GM21576 (cell line): ENCODE measurements around the gene CYTH1.

Experiments used
- ATAC-seq: cut with Tn5 transposase; IDR thresholded peaks from one replicate; pipeline ENCODE4 v1.9.1; 2021; ENCODE audit warnings: mild to moderate bottlenecking, moderate library complexity; ENCODE audit not compliant: unreplicated experiment

The CYTH1 gene

DNA sequence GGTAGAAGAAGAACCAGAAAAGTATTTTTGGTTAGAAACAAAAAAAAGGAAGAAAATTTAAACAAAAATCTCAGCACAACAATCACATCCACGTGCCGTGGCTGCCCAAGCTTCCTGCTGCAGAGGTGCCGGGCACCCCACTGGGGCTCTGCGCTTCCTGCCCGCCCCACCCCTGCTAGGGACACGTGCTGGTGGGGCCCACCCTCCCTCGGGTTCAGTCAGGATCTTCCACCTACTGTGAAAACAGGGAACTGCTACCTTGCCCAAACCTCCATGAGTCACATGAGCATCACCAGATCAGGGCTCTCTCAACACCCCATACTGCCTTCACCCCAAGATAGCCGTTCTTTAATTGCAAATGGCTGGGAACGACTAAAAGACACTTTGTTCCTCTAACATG lies 24.4 kb upstream of the CYTH1 start:
- ATAC-seq, result no peak

DNA sequence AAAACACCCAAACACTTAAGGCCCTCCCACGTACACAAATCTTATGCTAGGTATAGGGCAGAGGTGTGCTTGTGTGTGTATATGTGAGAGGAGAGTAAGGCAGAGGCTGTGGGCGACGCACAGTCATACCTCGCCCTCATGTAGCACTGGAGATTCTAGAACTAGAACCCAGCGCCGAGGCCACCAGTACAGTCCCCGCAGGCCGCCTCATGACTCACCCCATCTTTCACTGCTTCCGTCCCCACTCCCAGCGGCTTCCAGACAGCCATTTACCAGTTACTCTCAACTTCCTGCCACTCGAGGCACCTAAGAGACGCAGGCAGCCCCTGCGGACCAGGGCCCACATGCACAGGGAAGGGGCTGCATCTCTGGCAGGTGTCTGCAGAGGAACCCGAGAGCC lies 23.2 kb upstream of the CYTH1 start:
- no peak for ATAC-seq

DNA sequence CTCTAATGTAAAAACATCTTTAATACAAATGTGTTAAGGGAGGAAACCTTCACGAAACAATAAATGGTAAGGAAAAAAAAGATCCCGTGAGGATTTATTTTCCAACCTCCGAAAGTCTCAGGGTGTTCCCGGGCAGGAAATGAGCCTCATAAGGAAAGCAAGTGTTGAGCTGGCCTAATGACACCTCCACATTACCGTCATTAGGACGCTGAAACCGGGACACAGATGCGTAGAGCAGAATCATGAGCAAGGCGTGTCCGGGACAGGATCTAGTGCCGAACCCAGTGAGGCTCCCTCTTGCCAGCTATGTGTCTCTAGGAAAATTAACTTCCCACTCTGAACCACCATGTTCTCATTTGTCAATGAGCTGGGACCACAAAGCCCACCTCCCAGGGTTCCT lies 22.7 kb upstream of the CYTH1 start:
- ATAC-seq, result no peak

DNA sequence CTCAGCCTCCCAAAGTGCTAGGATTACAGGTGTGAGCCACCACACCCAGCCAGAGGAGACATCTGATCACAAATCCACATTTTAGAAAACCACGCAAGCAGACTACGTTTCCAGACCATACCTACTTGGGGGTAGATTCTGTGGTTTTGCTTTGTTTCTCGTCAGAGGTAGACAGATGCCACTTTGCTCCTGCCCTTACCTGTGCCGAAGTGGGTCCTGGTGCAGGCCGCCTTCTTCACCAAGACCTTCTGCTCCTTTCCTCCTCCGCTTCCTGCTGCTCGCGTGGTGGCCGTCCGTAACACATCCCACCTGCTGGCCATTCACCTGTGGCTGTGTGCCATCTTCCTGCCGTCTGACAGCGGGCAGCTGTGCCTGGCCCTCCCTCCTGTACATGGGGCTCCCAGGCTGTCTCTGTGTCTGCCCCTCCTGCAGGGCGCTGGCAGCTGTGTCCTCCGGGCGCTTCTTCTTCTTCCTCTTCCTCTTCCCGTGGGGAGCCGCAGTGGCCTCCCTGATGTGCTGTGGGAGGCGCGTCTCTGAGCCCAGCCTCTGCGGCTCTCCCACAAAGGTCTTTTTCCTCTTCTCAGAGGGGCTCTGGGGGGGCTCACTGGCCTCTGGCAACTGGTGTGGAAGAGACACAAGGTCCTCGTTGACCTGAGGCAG lies 21.2 kb upstream of the CYTH1 start:
- ATAC-seq, result no peak

DNA sequence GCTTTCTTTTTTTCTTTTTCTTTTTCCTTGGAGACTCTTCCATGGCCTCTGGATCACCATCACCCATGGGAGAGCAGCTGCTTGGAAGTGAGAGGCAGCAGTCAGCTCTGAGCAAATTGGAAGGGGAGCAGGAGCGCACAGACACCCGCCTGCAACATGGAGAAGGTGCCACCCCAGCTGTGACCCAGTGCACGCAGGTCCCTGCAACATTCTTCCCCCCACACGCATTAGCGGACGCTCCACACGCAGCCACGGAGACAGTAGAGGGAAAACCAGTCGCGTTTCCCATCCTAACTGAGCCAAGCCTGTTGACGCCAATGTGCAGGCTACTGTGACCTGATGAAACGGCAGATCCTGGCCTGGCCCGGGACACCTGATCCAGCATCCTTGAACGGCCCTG lies 20.4 kb upstream of the CYTH1 start:
- ATAC-seq, result no peak

DNA sequence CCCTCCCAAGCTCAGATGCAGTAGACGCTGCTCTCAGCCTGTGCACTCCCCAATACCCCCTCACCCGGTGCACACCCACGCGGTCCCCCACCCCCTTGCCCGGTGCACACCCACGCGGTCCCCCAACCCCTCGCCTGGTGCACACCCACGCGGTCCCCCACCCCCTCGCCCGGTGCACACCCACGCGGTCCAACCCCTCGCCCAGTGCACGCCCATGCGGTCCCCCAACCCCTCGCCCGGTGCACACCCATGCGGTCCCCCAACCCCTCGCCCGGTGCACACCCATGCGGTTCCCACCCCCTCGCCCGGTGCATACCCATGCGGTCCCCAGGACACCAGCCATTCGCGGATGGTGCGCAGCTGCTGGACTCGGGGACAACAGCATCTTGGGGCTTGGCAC lies 19.9 kb upstream of the CYTH1 start:
- ATAC-seq, result no peak

DNA sequence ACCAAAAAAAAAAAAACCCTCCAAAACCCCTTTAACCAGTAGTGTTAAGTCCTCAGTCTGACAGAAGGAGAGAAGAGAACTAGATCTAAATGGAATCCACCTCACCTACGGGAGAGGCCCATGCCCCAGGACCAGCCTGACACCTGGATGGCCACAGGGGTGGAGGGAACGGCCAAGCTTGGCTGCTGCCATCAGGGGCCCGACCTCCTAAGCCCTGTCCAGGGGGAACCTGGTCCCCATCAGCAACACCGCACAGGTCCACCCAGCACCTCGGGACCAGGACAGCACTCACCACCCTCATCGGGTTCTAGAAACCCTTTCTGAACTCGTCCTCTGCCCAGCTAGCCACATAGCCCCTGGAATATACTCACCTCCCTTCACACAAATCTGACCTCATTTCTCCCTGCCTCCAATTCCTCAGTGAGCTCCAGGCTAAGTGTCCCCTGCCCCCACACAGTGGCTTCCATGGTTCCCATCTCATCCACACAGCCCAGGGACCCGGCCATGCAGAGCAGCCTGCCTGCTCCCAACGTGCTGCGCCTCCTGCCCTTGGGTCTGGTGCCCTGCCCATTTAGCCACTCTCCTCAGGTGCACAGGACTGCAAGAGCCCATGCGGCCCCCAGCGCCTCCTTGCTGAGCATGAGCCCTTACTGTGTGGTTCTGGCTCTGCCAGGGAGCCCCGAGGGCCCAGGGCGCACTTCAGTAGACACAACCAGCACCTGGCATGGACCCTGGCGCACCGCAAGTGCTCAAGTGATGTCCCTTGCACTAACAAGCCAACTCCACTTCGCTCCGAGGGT lies 18.3 kb upstream of the CYTH1 start:
- ATAC-seq, result no peak

DNA sequence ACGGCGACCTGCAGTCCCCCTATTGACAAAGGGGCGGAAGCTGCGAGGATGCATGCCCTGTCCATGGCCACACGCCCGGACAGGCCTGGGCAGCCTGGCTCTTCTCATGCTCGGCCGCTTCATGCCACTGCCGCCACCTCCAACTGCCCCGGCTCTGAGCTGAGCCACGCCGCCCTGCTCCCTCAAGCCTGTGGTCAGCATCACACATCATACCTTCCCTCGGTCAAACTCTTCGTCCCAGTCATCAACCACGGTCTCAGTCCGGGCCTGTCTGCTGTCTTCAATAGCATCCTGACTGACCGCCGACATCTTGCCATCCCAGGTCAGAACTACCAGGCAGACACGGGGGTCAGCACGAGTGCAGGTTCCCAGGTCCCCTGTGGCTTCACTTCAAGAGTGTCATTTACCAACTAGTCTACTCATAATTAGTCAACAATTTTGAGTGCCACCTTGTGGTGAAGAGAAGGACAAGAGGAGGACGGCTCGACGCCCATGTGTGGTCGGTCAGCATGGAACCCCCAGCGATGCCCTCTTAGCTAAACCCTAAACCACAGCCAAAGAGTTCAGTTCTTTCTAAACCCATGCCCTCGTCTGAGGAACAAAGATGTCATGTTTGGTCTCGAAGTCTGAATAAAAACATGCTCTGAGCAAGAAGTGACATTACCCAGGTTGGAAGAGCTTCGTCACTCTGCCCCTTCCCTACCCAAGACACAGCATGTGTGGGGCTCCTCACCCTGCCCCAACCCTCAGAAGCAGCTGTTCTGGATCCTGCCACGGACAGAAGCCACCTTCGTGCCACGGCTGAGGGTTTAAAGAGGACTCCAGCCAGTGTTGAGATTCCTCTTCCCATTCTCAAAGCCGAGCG lies 16.9 kb upstream of the CYTH1 start:
- ATAC-seq, result no peak

DNA sequence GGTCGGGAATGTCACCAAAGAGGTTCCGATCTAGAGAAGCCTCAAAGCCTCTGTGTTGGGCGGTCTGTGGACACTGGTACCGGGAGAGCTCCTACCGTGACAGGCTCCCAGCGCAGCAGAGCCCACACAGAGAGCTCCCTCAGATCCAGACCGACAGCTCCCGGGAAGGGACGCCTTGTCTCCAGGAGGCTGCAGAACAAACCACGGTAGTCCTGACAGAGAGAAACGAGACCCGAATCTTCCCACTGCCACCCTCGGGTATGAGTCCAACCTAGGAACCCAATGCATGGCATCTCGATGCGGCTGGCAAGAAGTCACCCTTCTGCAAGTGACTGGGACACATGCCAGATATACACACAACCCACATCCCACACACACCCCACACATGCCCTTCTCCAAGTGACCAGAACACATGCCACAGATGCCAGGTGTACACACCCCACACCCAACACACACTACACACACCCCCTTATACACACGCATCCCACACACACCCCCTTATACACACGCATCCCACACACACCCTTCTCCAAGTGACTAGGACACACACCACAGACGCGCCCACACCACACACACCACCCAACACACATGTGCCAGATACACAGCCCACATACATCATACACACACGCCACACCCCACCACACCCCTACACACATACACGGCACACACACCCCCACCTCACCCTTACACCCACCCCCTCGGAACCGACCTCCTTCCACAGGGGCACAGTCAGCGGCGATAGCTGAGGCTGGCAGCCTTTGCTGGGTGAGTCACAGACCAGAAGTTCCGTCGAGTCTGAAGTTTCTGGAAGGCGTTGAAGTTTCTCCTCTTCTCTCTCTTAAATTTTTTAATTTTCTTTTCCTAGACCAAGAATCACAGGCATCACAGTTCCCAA lies 15.9 kb upstream of the CYTH1 start:
- ATAC-seq, result no peak

DNA sequence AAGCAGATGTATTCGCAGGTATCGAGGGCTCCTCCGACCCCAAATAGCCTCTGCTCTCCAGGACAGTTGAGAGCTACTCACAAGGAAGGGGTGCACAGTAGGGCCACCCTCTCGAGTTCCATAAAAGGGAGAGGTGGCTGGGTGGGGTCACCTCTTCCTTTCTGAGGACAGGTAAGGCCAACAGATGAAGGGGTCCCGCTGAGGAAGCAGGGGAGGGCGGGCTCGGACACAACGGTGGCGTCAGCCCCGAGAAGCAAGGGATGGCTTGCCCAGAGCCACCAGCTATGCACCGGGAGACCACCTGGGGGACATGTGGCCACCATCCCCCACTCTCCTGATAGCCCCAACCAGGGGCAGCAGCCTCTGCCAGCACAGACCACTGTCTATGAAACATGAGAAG lies 15.1 kb upstream of the CYTH1 start:
- ATAC-seq, result no peak

DNA sequence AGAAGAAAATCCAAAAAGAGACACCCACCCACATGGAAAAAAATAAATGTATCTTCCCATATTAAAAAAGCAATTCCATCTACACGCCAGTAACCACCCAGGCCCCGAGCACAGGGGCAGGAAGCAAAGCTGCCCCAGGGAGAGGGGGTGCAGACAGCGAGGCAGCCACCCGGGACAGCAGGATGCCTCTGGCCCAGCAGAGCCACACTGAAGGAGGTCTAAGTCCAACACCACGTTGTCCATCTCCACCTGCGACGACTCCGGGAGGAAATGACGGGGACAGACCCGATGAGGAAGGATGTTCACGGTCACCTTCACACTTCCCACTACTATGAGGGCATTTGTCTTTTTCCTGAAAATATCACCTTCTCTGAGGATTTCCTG lies 14.4 kb upstream of the CYTH1 start:
- ATAC-seq, result no peak

DNA sequence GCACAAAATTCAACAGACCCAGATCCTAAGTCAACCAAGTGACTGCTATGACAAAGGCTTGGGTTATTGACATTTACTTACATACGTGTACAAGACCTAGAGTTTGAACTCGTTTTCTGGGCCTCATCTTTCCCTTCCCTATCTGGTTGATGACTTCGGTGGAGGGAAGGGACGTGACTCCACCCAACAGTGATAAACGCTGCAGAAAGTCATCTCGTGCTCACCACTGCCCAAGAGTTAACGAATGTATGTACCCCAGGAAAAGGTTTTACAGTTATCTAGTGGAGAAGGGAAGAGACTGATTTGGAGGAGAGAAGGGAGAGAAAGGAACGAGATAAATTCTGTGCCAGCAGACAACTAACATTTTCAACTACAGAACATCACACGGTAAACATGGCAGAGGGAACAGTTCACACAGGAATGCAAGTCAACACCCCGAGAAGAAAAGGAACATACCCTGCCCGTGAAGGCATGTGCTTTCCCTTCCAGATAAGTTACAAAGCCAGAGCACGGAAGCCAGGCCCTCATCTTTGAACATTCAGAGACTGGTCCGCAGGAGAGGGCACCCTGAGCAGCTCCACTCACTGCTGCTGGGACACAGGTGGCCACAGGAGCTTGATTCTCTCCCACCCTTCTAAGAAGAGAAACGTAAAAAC lies 13.9 kb upstream of the CYTH1 start:
- ATAC-seq, result no peak

DNA sequence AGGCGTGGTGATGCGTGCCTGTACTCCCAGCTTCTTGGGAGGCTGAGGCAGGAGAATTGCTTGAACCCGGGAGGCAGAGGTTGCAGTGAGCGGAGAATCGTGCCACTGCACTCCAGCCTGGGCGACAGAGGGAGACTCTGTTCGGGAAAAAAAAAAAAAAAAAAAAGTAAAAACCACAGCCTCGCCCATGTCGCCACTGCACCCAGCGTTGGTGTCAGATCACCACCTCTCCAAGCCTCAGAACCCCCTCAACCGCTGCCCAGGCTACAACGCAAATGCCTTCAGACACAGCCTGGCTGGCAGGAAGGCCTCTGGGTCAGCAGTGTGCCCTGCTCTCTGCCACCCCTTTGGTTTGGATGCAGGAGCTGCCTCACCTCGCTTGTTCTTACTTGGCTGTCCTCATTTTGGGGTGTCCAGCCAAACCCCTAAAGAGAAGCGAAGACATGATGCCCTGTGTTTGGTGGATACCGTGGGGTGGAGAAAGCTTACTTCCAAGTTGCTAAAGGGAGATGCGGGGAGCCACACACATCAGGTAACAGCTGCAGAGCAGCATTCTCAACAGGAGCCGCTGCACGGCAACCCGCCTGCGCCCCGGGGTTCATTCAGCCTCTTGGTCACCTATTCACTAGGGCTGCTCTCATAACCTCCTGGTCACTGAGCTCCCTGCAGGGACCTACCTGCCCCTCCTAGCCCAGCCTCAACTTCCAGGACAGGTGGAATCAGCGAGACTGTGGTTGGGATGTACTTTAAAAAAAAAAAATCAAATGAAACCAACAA lies 13.0 kb upstream of the CYTH1 start:
- ATAC-seq, result no peak

DNA sequence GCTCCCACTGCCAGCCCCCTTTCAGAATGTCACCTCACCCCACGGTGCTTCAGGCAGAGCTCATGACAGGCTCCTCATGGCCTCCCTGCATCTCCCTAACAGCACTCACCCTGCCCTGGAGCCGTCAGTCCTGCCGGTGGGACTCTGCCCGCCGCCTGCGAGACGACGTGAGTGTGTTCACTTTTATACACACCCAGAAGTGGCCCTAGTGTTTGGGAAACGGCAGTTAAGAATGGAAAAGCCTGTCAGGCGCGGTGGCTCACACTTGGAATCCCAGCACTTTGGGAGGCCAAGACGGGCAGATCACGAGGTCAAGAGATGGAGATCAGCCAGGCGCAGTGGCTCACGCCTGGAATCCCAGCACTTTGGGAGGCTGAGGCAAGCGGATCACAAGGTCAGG lies 12.3 kb upstream of the CYTH1 start:
- ATAC-seq, result no peak

DNA sequence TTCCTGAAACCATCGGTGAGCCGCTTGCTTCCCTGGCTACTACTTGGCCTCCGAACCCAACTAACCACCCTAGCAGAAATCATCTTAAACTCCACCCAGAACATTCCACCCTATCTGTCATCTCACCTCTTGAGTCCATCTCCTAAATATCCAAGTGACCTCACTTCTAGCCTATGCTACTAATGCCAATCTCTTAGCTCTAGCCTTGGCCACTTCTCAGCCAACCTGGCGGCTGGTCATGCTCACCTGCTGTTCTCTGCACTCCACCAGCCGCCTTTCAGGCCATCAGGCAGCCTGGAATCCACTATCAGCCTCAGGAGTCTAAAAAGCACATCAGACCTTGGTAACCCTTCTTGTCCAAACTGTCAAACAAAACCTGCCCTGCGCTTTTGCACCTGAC lies 11.9 kb upstream of the CYTH1 start:
- ATAC-seq, result no peak

DNA sequence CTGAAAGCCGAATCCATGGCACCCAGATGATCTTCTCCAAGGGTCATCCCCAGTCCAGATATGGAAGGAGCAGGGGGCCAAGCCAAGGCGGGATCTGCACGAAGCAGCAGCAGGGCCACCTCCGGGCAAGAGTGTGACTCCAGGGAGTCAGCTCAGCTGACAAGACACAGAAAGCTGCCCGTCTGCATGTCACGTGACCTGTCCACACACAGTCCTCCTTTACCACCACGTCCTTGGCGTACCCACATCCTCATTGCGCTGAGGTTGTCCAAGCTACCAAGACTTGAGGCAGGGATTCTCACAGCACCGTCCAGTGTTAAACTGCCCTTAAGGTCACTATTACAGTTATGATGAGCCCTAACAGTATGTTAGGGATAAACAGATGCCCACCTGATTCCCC lies 11.3 kb upstream of the CYTH1 start:
- no peak for ATAC-seq

DNA sequence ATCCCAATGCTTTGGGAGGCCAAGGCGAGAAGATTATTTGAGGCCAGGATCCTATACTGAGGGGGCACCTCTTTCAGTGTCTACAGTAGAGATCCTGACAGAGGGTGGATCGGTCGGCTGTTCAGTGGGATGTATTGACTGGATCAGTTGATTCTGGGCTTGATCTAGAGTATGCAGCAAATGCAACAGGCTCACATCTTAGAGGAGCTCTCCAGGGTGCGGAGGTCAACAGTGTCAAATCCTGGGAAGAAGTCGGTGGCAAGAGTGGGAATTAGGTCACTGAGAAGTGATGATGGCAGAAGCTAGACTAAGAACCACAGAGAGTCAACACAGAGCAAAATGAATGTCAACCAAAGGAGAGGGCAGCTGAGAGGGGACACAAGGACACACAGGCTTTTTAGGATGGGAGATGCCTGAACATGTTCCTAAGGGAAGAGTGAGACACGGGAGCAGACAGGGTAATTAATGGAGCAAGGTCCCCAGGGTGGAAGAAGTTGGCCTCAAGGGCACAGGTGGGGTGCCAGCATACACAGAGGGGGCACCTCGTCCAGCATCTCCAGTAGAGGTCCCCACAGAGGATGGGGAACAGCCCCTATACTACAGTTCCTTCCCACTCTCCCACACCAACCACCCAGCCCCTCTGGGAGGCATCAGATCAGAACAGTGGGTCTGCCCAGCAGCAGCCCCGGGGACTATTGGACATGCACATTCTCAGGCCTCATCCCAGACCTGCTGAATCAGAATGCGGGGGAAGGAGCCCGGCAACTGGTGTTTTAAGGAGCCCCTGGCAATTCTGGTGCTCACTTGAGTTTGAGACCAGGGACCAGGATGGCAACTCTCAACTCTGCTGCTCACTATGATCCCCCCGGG lies 10.0 kb upstream of the CYTH1 start:
- no peak for ATAC-seq

DNA sequence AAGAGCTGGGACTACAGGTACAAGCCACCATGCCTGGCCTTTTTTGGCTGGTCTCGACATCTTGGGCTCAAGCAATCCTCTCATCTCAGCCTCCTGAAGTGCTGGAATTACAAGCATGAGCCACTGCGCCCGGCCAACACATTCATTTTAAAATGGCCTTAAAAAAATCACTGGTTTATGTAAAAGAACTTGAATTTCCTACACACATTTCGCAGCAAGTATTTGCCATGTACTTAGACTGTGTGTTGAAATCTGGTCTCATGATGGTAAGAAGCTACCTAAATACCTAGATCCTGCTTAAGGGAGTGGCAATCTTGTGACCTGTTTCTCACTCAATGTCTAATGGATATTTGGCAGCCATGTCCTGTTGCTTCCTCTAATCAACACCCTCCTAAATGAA lies 8.5 kb upstream of the CYTH1 start:
- ATAC-seq, result no peak
